OCI-LY7 (cell line): ENCODE results near the gene EHD2.

ENCODE experiments used
- EZH2phosphoT487 ChIP-seq: fragments of 200-600 bp; sonication (generic); IDR thresholded peaks from 2 replicates; pipeline ENCODE4 v1.6.1; 2018; ENCODE audit warnings: low read depth, borderline replicate concordance, mild to moderate bottlenecking, mixed run types, antibody characterized with exemption, low read length, moderate library complexity, mixed read lengths
- TF ChIP-seq, protein P1 (sequence below): fragments of 200-600 bp; sonication (generic); conservative IDR thresholded peaks from 2 replicates; pipeline ENCODE4 v1.5.1; 2014; ENCODE audit warnings: mild to moderate bottlenecking, antibody characterized with exemption, low read length, moderate library complexity, mixed read lengths

DNA sequence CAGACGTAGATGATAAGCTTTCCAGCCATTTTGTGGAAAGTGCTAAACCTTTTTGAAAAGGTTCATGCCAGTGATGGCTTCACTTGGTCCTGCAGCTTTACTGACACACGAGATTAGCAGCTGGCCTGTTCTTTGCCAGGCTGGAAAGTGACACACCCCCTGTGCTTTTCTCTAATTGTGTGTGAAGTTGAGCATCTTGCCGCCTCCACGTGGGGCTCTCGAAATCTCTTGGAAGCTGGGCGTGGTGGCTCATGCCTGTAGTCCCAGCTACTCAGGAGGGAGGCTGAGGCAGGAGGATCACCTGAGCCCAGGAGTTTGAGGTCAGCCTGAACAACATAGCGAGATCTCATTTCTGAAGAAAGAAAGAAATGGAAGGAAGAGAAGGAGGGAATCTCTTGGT, 25.3 kb upstream of the EHD2 start:
- TF ChIP-seq, protein P1, sequence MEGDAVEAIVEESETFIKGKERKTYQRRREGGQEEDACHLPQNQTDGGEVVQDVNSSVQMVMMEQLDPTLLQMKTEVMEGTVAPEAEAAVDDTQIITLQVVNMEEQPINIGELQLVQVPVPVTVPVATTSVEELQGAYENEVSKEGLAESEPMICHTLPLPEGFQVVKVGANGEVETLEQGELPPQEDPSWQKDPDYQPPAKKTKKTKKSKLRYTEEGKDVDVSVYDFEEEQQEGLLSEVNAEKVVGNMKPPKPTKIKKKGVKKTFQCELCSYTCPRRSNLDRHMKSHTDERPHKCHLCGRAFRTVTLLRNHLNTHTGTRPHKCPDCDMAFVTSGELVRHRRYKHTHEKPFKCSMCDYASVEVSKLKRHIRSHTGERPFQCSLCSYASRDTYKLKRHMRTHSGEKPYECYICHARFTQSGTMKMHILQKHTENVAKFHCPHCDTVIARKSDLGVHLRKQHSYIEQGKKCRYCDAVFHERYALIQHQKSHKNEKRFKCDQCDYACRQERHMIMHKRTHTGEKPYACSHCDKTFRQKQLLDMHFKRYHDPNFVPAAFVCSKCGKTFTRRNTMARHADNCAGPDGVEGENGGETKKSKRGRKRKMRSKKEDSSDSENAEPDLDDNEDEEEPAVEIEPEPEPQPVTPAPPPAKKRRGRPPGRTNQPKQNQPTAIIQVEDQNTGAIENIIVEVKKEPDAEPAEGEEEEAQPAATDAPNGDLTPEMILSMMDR: no peak
- no peak for TF ChIP-seq EZH2phosphoT487
